Astrocyte of the spinal cord (primary cell): ENCODE data around the gene DNAJC5.

ENCODE experiments used
- DNase-seq: peaks from one replicate; pipeline ENCODE4 v3.0.0; 2011; ENCODE audit warnings: low read depth, low spot score
- H3K4me3 ChIP-seq: 2 replicates; pipeline ENCODE4 v1.5.1; 2011; ENCODE audit warnings: low read depth, mild to moderate bottlenecking, low read length, moderate library complexity
- in situ Hi-C: cut with HindIII; loops from 2 replicates; pipeline ENCODE4 v1.10.0; 2017; ENCODE audit warnings: low sequenced_read_pairs
- TF ChIP-seq, protein P1 (sequence below): IDR thresholded peaks from 2 replicates; pipeline ENCODE4 v1.5.1; 2012; ENCODE audit warnings: low read depth, mild to moderate bottlenecking, low read length, inconsistent platforms

The DNAJC5 gene

DNA sequence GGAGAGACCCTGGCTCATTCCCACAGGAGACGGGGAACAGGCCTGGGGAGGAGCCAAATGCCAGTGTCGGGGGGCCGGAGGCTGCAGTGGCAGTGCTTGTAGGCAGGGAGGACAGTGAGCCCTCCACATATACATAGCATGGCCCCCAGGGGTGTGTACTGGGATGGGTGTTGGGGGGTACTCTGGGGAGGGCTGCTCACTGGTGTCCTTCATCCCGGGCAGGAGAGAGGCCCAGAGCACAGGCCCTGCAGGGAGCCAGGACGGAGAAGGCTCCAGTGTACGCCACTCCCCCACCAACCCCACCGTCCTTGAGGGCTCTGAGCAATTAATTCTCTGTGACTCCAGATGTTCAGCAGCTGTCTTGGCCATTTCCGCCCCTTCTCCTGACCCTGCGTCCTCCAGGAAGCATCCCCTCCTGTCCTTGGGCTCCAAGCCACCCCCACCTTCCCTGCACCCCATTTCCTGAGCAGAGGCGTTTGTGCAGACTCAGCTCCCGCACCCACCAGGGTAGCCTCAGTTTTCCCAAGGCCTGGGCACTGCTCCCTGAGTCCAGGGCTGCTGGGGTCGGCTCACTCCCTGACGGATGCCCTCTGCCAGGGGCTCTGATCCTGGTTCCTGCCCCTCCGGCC lies 37.0 kb upstream of the DNAJC5 start:
- in situ Hi-C loops: no loop called here
- DNase-seq: peak; percentile 35
- no peak overlapping the region for H3K4me3 ChIP-seq
- TF ChIP-seq, protein P1, sequence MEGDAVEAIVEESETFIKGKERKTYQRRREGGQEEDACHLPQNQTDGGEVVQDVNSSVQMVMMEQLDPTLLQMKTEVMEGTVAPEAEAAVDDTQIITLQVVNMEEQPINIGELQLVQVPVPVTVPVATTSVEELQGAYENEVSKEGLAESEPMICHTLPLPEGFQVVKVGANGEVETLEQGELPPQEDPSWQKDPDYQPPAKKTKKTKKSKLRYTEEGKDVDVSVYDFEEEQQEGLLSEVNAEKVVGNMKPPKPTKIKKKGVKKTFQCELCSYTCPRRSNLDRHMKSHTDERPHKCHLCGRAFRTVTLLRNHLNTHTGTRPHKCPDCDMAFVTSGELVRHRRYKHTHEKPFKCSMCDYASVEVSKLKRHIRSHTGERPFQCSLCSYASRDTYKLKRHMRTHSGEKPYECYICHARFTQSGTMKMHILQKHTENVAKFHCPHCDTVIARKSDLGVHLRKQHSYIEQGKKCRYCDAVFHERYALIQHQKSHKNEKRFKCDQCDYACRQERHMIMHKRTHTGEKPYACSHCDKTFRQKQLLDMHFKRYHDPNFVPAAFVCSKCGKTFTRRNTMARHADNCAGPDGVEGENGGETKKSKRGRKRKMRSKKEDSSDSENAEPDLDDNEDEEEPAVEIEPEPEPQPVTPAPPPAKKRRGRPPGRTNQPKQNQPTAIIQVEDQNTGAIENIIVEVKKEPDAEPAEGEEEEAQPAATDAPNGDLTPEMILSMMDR: no peak

DNA sequence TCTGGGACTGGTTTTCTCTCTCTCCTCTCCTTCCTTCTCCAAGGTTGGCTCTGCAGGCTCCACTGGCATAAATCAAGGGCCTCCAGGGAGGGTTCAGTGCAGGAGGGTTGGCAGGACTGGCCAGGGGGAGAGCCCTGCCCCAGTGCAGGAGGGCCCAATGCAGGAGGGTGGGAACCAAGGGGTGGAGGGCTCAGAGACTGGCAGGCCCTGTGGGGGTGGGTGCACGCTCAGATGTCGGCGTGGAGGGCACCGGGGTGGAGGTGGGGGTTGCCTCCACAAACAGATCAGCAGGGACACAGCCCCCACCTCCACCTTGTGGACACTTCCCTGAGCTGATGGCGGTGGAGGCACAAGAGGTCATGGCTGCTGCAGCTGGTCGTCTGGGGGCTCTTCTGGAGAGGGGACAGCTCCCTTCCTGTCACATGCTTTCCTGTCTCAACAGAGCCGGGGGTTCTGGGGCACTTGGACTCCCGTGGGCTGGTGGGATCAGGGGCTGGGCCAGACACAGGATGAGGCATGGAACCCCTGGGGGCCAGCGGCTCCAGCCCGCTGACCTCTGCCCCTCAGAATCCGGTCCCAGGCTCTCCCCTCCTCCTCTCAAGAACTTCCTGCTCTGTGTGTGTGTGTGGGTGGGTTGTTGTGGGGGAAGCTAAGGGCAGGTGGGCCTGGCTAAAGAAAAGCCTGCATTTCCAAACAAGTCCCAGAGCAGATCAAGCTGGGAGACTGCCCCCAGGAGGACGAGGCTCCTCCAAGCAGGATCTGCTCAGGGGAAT lies 36.3 kb upstream of the DNAJC5 start:
- TF ChIP-seq, protein P1: peak; percentile 55
- in situ Hi-C loops: no loop called here
- H3K4me3 ChIP-seq: no peak overlapping the region
- peak; percentile 80 for DNase-seq

DNA sequence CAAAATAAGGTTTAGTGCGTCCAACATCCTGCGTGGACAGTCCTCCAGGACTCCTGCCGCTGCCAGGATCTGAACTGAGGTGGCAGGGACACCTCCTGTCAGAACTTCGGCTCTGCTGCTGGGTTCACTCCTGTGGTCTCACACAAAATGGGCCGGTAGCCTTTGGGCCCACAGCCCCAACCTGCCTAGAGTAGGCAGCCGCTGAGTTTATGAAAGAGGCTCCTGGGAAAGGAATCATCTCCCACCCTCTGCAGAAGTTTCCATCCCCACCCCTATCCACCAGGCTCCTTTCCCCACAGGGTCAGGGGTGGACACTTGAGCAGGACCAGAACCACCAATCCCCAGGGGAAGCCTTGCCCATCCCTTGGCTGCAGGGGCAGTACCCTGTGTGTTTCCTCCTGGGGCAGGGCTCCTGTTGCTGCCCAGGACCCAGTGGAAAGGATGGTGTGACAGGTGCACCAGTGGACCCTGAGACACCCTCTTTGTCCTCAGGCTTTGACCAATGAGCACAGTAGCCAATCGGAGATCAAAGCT lies 35.7 kb upstream of the DNAJC5 start:
- DNase-seq: no peak
- TF ChIP-seq, protein P1: no peak
- in situ Hi-C loops: no loop called here
- H3K4me3 ChIP-seq: no peak overlapping the region

DNA sequence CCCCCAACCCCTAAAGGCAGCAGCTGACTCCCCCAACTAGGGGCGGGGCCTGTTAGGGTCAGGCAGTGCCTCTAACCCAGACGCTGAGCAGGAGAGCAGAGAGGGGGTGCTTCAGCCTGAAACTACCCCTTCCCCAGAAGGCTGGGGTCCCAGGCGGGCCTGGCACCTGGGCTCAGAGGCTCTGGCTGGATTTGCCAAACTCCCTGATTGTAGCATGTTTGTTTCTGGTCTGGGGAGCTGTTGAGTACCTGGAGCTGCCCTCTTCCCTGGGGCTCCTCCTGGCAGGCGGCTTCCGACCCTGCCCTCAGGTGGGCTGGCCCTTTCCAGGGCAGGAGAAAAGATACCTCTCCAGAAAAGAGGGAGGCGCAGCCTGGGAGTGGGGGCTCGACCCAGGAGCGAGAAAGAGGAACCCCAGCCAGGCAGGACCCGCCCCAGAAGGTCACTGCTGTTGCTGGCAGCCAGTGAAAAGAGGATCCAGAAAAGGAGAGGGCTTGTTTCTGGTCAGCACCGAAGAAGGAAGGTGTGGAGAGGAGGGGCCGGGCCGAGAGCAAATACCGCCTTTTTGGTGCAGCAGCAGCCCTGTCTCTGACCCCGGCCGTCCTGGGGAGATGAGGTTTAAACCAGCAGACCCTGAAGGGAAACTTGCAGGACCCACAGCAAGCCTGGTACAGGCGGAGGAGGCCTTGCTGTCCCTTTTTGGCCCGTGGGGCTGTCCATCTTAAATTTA lies 34.4 kb upstream of the DNAJC5 start:
- DNase-seq: no peak
- TF ChIP-seq, protein P1: no peak
- H3K4me3 ChIP-seq: no peak overlapping the region
- in situ Hi-C loops: no loop called here

DNA sequence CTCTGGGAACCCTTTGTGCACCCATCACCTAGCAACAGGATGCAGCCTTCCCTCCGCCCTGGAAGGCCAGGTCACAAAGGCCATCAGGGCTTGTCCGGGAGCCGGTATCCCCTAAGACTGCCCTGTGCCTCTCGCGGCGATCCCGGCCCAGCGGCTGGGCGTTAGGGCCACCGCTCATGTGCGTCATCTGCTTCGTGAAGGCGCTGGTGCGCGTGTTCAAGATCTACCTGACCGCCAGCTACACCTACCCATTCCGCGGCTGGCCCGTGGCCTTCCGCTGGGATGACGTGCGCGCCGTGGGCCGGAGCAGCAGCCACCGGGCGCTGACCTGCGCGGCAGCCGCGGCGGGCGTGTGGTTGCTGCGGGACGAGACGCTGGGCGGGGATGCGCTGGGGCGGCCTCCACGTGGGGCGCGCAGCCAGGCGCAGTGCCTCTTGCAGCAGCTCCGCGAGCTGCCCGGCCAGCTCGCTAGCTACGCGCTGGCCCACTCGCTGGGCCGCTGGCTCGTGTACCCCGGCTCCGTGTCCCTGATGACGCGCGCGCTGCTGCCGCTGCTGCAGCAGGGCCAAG lies 33.5 kb upstream of the DNAJC5 start, which contains the start of gene ABHD16B:
Gene ABHD16B, plus strand, starts transcription at position 134 of the 570 bp plus-strand sequence. Its CDS starts 43 bp downstream, at position 177.
- TF ChIP-seq, protein P1: no peak
- no peak within 1 kb of the TSS for H3K4me3 ChIP-seq
- DNase-seq: no peak
- in situ Hi-C loops: no loop called here
